Testis (tissue), 2 donors: Measurements from ENCODE around the gene DIO3.

Experiments
- CTCF ChIP-seq, 3 experiments: fragments of 450-650 bp in 2 of 3; fragments of 200-600 bp in 1 of 3; sonication (generic) in 1 of 3; IDR thresholded peaks; one replicate each; pipeline ENCODE4 v1.5.1; 2016 to 2019; ENCODE audit warnings: antibody characterized with exemption in 3 of 3, mild to moderate bottlenecking in 2 of 3, moderate library complexity in 1 of 3
- POLR2A ChIP-seq: fragments of 450-650 bp; IDR thresholded peaks from one replicate; pipeline ENCODE4 v1.6.1; 2017; ENCODE audit warnings: antibody characterized with exemption, mild to moderate bottlenecking, moderate library complexity

- TF ChIP-seq CTCF (IDR thresholded peaks at IDR 0.05): no peak
- no peak for TF ChIP-seq POLR2A
Measured at GRCh38 chr14:101591582-101591981, 30.3 kb downstream of the DIO3 start.
